Measurements from ENCODE around the gene DAND5.
A peak's percentile ranks its signal among the peaks of the same experiment; 100 is the strongest.
"Not testable (repeated sequence)": the region's sequence is repeated elsewhere in the genome, so short reads cannot be mapped to it uniquely, and the experiment has no call there.

DAND5 gene

DNA sequence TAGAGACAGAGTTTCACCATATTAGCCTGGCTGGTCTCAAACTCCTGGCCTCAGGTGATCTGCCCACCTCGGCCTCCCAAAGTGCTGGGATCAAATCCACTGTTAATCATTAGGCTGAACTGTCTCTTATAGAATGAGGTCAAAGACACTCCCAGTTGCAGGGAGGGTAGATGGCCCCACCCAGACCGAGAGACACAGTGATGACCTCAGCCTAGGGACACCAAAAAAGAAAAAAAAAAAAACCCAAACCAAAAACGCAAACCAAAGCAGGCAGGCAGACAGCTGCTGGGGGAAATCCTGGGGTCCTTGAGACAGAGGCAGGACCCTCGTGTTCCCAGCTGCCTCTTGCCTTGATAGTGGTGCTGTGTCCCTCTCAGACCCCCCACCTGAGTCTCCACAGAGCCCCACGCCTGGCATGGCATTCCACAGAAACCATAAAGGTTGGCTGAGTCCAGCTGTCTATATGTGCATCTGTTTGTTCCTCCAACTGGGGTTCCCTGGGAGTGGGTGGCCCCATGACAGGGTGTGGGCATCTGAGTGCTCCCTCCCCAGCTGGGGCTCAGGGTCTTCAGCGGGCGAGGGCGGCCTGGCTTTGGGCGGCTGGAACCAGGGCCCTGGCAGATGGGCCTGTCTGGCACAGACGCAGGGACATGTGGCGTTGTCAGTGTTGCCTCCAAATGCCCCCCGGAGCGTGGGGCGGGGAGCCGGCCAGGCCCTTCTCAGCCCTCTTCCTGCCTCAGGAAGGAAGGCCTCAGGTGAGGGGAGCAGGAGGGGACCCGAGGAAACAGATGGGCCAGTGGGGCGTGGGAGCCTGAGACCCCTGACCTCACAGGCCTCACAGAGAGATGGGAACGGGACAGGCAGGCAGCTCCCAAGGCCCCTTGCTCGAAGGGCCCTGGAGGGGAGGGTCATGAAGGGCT lies 5.2 kb downstream of the DAND5 start:
- H3K4me2 ChIP-seq: peak overlapping the region; percentile 48
- peak overlapping the region; percentile 38; the same call in 1 of the 2 replicates for H2AFZ ChIP-seq (ENCODE audit: low read depth)
- H3K79me2 ChIP-seq (ENCODE audit: insufficient read depth, low read depth): no peaks in the 10 kb centered on the region
- peaks cover 4% of the 10 kb centered on the region; the same call in 1 of the 2 replicates for H3K27me3 ChIP-seq (ENCODE audit: insufficient read depth, low read depth)
- H4K20me1 ChIP-seq (ENCODE audit: insufficient read depth): no peaks in the 10 kb centered on the region
- no peaks in the 10 kb centered on the region for H3K36me3 ChIP-seq (ENCODE audit: insufficient read depth)
- TF ChIP-seq, protein P1, sequence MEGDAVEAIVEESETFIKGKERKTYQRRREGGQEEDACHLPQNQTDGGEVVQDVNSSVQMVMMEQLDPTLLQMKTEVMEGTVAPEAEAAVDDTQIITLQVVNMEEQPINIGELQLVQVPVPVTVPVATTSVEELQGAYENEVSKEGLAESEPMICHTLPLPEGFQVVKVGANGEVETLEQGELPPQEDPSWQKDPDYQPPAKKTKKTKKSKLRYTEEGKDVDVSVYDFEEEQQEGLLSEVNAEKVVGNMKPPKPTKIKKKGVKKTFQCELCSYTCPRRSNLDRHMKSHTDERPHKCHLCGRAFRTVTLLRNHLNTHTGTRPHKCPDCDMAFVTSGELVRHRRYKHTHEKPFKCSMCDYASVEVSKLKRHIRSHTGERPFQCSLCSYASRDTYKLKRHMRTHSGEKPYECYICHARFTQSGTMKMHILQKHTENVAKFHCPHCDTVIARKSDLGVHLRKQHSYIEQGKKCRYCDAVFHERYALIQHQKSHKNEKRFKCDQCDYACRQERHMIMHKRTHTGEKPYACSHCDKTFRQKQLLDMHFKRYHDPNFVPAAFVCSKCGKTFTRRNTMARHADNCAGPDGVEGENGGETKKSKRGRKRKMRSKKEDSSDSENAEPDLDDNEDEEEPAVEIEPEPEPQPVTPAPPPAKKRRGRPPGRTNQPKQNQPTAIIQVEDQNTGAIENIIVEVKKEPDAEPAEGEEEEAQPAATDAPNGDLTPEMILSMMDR (conservative IDR thresholded peaks at IDR 0.05; ENCODE audit: low read depth, low read length): no peak
- peak overlapping the region; percentile 22; the same call in 1 of the 2 replicates for H3K9ac ChIP-seq
- H3K4me3 ChIP-seq (IDR thresholded peaks at IDR 0.05; ENCODE audit: insufficient read depth, low read depth, low read length): no peak overlapping the region
- peak overlapping the region; percentile 13; the same call in 1 of the 2 replicates for H3K27ac ChIP-seq
- peaks cover 14% of the 10 kb centered on the region for H3K4me1 ChIP-seq (ENCODE audit: low read depth, poor library complexity, severe bottlenecking)

DNA sequence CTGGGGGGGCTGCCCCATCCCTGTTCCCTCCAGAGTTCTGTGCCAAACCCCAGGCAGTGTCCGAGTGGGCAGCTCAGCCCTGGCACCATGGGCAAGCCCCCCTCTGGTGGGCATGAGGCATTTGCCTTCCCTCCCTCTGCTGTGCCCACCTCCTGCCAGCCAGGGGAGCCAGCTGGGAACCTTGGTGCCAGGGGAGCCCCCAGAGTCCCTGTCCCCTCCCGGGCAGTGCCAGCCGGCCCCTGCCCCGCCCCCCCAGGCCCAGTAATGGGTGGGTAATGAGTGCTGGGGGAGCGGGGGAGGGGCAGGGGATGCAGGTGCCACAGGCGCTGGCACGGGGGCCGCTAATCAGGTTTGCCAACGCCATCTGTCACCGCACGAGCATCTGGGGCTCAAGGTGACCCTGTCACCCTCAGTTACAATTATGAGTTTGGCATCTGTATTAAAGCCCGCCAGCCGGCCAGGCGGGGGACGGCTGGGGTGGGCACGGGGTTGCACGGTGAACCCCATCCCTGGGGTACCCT lies 5.9 kb downstream of the DAND5 start:
- H3K36me3 ChIP-seq (ENCODE audit: insufficient read depth): no peaks in the 10 kb centered on the region
- peaks cover 11% of the 10 kb centered on the region; the same call in 1 of the 2 replicates for H3K27me3 ChIP-seq (ENCODE audit: insufficient read depth, low read depth)
- H3K4me3 ChIP-seq (IDR thresholded peaks at IDR 0.05; ENCODE audit: insufficient read depth, low read depth, low read length): no peak overlapping the region
- H4K20me1 ChIP-seq (ENCODE audit: insufficient read depth): no peaks in the 10 kb centered on the region
- no peak overlapping the region for H3K4me2 ChIP-seq
- no peak overlapping the region for H2AFZ ChIP-seq (ENCODE audit: low read depth)
- H3K27ac ChIP-seq: no peak overlapping the region
- TF ChIP-seq, protein P1 (conservative IDR thresholded peaks at IDR 0.05; ENCODE audit: low read depth, low read length): no peak
- peaks cover 14% of the 10 kb centered on the region for H3K4me1 ChIP-seq (ENCODE audit: low read depth, poor library complexity, severe bottlenecking)
- no peak overlapping the region for H3K9ac ChIP-seq
- H3K79me2 ChIP-seq (ENCODE audit: insufficient read depth, low read depth): no peaks in the 10 kb centered on the region

DNA sequence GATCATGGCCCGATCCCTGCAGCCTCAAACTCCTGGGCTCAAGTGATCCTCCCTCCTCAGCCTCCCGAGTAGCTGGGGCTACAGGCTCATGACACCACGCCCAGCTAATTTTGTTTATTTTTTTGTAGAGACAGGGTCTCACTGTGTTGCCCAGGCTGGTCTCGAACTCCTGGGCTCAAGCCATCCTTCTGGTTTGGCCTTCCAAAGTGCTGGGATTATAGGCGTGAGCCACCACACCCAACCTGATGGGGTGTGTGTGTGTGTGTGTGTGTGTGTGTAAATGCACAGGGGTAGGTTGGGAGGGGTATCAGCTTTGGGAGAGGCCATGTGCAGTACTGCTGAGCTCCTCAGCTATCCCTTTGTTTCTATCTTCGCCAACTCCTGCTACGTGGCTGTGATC lies 6.7 kb downstream of the DAND5 start:
- Histone ChIP-seq H3K4me1 (ENCODE audit: low read depth, poor library complexity, severe bottlenecking) (peaks cover 14% of the 10 kb centered on the region), H3K27me3 (ENCODE audit: insufficient read depth, low read depth) (peaks cover 20% of the 10 kb centered on the region)
- H3K9ac ChIP-seq; H4K20me1 ChIP-seq (ENCODE audit: insufficient read depth); H3K79me2 ChIP-seq (ENCODE audit: insufficient read depth, low read depth); H3K4me3 ChIP-seq (IDR thresholded peaks at IDR 0.05; ENCODE audit: insufficient read depth, low read depth, low read length); H3K27ac ChIP-seq; H2AFZ ChIP-seq (ENCODE audit: low read depth); H3K36me3 ChIP-seq (ENCODE audit: insufficient read depth); H3K4me2 ChIP-seq: not testable (repeated sequence)

DNA sequence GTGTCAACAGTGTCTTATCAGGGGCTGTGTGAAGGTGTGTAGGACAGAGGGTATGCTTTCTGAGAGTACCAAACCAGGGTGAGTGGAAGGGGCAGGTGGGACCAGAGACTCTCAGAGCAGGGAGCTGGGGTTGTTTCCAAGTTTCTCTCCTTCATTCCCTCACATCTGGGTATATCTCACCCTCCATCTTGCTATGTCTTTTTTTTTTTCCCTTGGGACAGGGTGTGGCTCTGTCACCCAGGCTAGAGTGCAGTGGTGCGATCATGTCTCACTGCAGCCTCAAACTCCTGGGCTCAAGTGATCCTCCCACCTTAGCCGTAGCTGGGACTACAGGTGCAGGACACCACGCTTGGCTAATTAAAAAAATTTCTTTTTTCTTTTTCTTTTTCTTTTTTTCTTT lies 10.6 kb downstream of the DAND5 start:
- TF ChIP-seq, protein P1 (conservative IDR thresholded peaks at IDR 0.05; ENCODE audit: low read depth, low read length): no peak
- Histone ChIP-seq H3K9ac (no peak overlapping the region), H3K4me2 (no peak overlapping the region), H3K4me3 (IDR thresholded peaks at IDR 0.05; ENCODE audit: insufficient read depth, low read depth, low read length) (no peak overlapping the region), H3K27me3 (ENCODE audit: insufficient read depth, low read depth) (peaks cover 40% of the 10 kb centered on the region), H3K79me2 (ENCODE audit: insufficient read depth, low read depth) (no peaks in the 10 kb centered on the region), H3K36me3 (ENCODE audit: insufficient read depth) (no peaks in the 10 kb centered on the region), H3K4me1 (ENCODE audit: low read depth, poor library complexity, severe bottlenecking) (peaks cover 15% of the 10 kb centered on the region), H3K27ac (no peak overlapping the region), H2AFZ (ENCODE audit: low read depth) (no peak overlapping the region), H4K20me1 (ENCODE audit: insufficient read depth) (no peaks in the 10 kb centered on the region)

Data from KMS-11 (cell line).